PFSK-1 (cell line): ENCODE results near the gene ALDH18A1.

Experiments used
- FOXP2 ChIP-seq: optimal IDR thresholded peaks from 2 replicates; pipeline ENCODE3; 2011; ENCODE audit warnings: borderline replicate concordance, control low read depth, inconsistent platforms; ENCODE audit not compliant: insufficient read depth; ENCODE audit errors: extremely low read length, extremely low read depth
- POLR2AphosphoS5 ChIP-seq: IDR thresholded peaks from 2 replicates; pipeline ENCODE4 v1.6.1; 2012; ENCODE audit warnings: low read depth, mild to moderate bottlenecking, control low read depth, low read length, moderate library complexity
- SIN3A ChIP-seq: IDR thresholded peaks from 2 replicates; pipeline ENCODE4 v1.6.1; 2012; ENCODE audit warnings: mild to moderate bottlenecking, low read length, moderate library complexity, borderline replicate concordance; ENCODE audit not compliant: insufficient read depth
- TAF1 ChIP-seq: IDR thresholded peaks from 2 replicates; pipeline ENCODE4 v1.6.1; 2012; ENCODE audit warnings: low read length, control low read depth, borderline replicate concordance; ENCODE audit not compliant: insufficient read depth
- TF ChIP-seq, protein P1 (sequence below), 2 experiments: IDR thresholded peaks; 2 replicates each; pipeline versions ENCODE4 v1.6.1 to v1.8.0; 2011 to 2012; ENCODE audit warnings: low read depth in 2 of 2, low read length in 2 of 2, control low read depth in 1 of 2, inconsistent platforms in 1 of 2, mild to moderate bottlenecking in 1 of 2, moderate library complexity in 1 of 2; ENCODE audit not compliant: insufficient read depth in 1 of 2

ALDH18A1 gene

DNA sequence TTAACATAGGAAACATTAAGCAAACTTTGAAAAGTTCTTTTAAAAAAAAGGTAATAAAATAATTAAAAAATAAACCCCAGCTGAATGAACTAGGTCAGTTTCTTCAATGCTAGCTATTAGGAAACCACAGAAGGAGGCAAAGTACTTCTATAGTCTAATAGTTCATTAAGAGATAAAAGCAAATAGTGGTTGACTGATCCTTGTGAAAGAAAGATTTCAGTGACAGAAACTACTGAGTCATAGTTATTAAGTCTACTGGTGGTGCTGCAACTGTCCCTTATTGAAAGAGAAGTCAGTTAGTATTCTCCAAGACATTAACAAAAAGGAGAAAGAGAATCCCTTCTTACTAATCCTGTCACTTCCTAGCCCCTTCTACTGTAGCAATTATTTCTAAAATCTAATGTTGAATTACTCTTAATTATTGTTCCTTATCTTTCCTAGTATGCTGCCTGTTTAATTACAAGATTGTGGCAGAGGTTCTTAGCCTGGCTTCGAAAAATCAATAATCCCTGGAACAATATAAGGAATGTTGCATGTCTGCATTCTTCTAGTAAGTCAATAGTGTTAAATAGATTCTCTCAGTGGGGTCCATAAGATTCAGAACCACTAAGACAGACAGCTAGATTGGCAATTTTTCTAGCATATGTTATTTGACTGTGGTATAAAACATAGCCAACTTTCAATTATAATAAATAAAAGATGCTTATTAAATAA, 19.0 kb upstream of the ALDH18A1 start:
- no peak for TF ChIP-seq SIN3A
- no peak for TF ChIP-seq TAF1
- TF ChIP-seq POLR2AphosphoS5 = no peak
- TF ChIP-seq, protein P1, sequence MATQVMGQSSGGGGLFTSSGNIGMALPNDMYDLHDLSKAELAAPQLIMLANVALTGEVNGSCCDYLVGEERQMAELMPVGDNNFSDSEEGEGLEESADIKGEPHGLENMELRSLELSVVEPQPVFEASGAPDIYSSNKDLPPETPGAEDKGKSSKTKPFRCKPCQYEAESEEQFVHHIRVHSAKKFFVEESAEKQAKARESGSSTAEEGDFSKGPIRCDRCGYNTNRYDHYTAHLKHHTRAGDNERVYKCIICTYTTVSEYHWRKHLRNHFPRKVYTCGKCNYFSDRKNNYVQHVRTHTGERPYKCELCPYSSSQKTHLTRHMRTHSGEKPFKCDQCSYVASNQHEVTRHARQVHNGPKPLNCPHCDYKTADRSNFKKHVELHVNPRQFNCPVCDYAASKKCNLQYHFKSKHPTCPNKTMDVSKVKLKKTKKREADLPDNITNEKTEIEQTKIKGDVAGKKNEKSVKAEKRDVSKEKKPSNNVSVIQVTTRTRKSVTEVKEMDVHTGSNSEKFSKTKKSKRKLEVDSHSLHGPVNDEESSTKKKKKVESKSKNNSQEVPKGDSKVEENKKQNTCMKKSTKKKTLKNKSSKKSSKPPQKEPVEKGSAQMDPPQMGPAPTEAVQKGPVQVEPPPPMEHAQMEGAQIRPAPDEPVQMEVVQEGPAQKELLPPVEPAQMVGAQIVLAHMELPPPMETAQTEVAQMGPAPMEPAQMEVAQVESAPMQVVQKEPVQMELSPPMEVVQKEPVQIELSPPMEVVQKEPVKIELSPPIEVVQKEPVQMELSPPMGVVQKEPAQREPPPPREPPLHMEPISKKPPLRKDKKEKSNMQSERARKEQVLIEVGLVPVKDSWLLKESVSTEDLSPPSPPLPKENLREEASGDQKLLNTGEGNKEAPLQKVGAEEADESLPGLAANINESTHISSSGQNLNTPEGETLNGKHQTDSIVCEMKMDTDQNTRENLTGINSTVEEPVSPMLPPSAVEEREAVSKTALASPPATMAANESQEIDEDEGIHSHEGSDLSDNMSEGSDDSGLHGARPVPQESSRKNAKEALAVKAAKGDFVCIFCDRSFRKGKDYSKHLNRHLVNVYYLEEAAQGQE (IDR thresholded peaks at IDR 0.05; ENCODE audit: insufficient read depth in 1 of 2, low read depth in 2 of 2, low read length in 2 of 2) = no peak
- no peak for TF ChIP-seq FOXP2

DNA sequence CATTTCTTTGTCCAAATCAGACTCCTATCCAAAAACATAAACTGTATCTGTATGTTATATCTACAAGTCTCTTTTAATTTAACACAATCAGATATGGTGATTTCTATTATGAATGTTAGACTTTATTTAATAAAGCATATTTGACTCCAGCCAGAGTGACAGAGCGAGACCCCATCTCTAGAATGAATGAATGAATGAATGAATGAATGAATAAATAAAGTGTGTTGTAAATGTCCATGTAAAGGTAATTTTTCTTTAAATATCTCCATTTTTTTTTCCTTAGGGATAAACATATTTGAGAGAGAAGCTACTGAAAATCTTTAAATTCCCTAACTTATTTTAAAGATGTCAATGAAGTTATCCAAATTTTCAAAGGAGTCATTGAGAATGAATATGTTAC, 18.1 kb upstream of the ALDH18A1 start:
- TF ChIP-seq FOXP2 (no peak), TAF1 (no peak), SIN3A (no peak), POLR2AphosphoS5 (no peak)
- TF ChIP-seq, protein P1 (IDR thresholded peaks at IDR 0.05; ENCODE audit: insufficient read depth in 1 of 2, low read depth in 2 of 2, low read length in 2 of 2) = no peak

DNA sequence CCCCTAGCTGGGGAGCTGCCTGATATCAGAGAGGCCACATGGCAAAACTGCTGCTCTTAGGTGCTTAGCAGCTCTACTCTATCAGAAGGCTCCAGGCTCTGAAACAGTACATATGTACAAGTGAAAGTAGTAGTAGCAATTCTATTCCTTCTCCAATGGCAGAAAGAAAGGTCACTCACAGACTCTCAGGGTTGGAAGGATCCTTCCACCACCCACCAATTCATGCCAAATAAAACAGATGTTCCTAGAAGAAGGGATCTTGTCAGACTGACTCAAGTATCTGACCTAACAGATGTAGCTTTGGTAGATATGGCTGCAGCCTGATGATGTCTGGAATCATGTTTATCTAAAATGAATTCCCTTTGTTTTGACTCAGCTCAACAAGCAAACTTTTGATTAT, 8.0 kb upstream of the ALDH18A1 start:
- no peak for TF ChIP-seq TAF1
- TF ChIP-seq, protein P1 (IDR thresholded peaks at IDR 0.05; ENCODE audit: insufficient read depth in 1 of 2, low read depth in 2 of 2, low read length in 2 of 2) = no peak
- TF ChIP-seq POLR2AphosphoS5 = no peak
- TF ChIP-seq SIN3A = no peak
- TF ChIP-seq FOXP2 = no peak

GRCh38 chr10:95663496-95663895, 7.0 kb upstream of the ALDH18A1 start:
- TF ChIP-seq TAF1 = no peak
- no peak for TF ChIP-seq SIN3A
- TF ChIP-seq FOXP2 = no peak
- no peak for TF ChIP-seq POLR2AphosphoS5
- TF ChIP-seq, protein P1 (IDR thresholded peaks at IDR 0.05; ENCODE audit: insufficient read depth in 1 of 2, low read depth in 2 of 2, low read length in 2 of 2) = no peak

- TF ChIP-seq POLR2AphosphoS5 (no peak), FOXP2 (no peak), TAF1 (no peak), SIN3A (no peak)
- TF ChIP-seq, protein P1 (IDR thresholded peaks at IDR 0.05; ENCODE audit: insufficient read depth in 1 of 2, low read depth in 2 of 2, low read length in 2 of 2) = no peak
These were observed 5.3 kb upstream of the ALDH18A1 start for GRCh38 chr10:95661818-95662217.
